ENCODE data around the gene MOCS3.
A peak's percentile ranks its signal among the peaks of the same experiment; 100 is the strongest.

Gene MOCS3

DNA sequence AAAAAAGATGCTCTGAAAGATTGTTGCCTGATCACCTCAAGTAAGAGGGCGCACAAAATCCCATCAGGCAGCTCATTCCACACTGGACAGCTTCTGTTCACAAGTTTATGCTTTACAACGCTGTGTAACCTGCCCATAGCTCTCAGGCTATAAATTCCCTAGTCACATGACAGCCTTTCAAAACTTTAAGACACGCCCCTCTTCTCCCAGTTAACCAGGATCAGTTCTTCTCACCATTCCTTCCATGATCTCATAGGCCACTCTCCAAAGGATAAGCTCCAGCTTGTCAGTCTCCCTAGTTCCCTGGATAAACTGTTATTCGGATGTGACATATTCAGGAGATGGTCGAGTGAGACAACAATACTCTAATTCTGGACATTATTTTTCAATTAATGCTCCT lies 42.4 kb upstream of the MOCS3 start:
- no peak overlapping the region for H3K4me3 ChIP-seq (ENCODE audit: low read depth, low read length)
- DNase-seq (ENCODE audit: low read depth): peak; percentile 40
- TF ChIP-seq, protein P1, sequence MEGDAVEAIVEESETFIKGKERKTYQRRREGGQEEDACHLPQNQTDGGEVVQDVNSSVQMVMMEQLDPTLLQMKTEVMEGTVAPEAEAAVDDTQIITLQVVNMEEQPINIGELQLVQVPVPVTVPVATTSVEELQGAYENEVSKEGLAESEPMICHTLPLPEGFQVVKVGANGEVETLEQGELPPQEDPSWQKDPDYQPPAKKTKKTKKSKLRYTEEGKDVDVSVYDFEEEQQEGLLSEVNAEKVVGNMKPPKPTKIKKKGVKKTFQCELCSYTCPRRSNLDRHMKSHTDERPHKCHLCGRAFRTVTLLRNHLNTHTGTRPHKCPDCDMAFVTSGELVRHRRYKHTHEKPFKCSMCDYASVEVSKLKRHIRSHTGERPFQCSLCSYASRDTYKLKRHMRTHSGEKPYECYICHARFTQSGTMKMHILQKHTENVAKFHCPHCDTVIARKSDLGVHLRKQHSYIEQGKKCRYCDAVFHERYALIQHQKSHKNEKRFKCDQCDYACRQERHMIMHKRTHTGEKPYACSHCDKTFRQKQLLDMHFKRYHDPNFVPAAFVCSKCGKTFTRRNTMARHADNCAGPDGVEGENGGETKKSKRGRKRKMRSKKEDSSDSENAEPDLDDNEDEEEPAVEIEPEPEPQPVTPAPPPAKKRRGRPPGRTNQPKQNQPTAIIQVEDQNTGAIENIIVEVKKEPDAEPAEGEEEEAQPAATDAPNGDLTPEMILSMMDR (IDR thresholded peaks at IDR 0.05; ENCODE audit: control insufficient read depth, extremely low read depth, insufficient read depth): no peak

DNA sequence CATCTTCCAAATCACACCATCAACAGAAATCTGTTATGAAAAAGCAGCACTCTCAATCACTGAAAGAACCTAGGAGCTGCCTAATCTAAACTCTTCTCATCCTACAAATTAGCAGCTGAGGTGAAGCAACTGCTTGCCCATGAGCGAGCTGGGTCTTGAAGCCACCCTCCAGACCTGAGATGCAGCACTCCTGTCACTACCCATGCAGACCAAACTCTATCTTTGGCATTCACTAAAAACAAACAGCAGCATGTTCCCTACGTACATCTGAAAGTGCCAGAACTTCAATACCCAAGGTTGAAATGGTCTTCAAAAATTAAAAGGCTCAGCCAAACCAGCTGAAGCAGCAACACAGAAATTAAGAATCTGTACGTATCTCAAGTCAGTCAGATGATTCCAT lies 41.7 kb upstream of the MOCS3 start:
- TF ChIP-seq, protein P1 (IDR thresholded peaks at IDR 0.05; ENCODE audit: control insufficient read depth, extremely low read depth, insufficient read depth): no peak
- no peak for DNase-seq (ENCODE audit: low read depth)
- no peak overlapping the region for H3K4me3 ChIP-seq (ENCODE audit: low read depth, low read length)

DNA sequence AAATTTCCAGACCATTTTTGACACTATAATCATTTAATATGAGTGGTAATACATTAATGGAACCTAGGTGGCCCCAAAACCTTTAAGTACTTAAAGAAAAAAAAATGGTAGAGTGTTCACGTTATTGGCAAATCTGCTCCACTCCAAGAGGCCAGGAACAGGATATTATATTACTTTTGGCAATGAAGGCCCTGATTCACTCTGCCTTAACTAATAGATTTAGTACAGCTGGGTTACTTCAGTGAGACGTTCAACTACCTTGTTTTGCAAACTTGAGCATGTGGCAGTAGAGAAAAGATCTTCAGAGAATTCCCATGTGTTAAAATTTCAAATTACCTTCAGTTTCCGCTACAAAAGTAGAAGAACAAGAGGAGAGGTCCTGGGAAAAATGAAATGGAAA lies 40.2 kb upstream of the MOCS3 start:
- TF ChIP-seq, protein P1 (IDR thresholded peaks at IDR 0.05; ENCODE audit: control insufficient read depth, extremely low read depth, insufficient read depth): no peak
- H3K4me3 ChIP-seq (ENCODE audit: low read depth, low read length): no peak overlapping the region
- DNase-seq (ENCODE audit: low read depth): no peak

DNA sequence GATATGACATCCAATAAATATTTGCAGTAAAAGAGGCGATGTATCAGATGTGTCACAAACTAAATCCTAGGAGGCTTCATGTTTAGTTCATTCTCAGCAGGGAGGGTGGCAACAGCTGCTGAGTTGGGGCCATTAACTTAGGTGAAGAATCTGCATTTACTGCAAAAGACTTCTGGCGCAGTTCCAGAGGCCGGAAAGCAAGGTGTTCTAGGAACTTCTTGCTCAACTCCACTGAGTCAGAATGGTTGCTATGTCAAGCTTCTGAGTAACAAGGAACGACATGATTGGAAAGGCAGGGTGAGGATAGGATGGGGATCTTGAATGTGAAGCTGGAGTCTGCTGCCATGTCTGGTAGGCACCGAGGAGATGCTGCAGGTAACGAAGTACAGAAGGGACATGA lies 39.1 kb upstream of the MOCS3 start:
- TF ChIP-seq, protein P1 (IDR thresholded peaks at IDR 0.05; ENCODE audit: control insufficient read depth, extremely low read depth, insufficient read depth): no peak
- H3K4me3 ChIP-seq (ENCODE audit: low read depth, low read length): no peak overlapping the region
- DNase-seq (ENCODE audit: low read depth): no peak

DNA sequence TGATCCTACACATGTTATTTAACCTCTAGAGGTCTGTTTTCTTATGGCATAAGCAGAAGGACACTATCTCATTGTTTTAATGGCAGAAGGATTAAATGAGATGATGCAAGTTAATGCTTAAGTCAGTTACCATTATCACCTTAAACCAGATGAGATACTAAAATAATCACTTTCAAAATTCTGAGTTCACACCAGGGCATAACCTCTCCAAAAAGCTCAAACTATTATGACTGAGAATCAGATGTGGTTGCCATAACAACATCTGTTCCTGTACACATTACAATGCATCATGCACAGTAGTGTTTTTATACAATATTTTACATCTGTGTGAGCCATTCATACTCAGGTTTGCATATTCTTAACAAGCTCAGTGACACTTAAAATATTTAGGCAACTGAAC lies 37.6 kb upstream of the MOCS3 start:
- TF ChIP-seq, protein P1 (IDR thresholded peaks at IDR 0.05; ENCODE audit: control insufficient read depth, extremely low read depth, insufficient read depth): no peak
- H3K4me3 ChIP-seq (ENCODE audit: low read depth, low read length): no peak overlapping the region
- no peak for DNase-seq (ENCODE audit: low read depth)

DNA sequence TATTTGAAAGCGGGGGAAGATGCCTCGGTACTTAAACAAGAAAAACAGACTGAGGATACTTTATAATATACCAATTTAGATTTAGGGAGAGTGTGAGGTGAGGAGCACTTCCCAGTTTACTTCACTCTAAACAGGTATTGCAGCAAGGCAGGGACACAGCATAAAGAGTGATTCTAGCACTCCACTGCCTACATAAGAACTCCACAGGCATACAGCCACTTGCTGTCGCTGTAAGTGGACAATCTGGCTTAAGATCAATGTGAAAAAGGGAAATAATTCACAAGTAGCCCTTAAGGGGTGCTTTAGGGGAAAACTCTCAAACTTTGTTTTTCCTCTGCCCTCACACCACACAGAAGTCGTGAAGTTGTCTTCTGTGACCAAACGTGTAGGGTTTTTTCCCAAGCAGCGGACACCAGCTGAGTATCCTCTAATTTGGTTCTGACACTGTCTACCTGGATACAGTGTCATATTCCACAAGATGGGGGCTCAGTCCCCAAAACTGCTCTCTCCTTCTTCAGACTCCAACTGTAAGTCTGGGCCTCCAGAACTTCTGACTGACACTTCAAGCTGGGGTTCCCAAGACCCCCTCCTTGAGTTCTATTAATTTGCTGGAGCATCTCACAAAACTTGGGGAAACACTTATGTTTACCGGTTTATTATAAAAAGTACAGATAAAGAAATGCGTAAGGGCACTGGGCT lies 36.7 kb upstream of the MOCS3 start:
- no peak overlapping the region for H3K4me3 ChIP-seq (ENCODE audit: low read depth, low read length)
- no peak for DNase-seq (ENCODE audit: low read depth)
- TF ChIP-seq, protein P1 (IDR thresholded peaks at IDR 0.05; ENCODE audit: control insufficient read depth, extremely low read depth, insufficient read depth): no peak
